VCaP (cell line): ENCODE data around the gene C14orf93.
"Not testable (repeated sequence)": the region's sequence is repeated elsewhere in the genome, so short reads cannot be mapped to it uniquely, and the experiment has no call there.

Experiments used
- H3K27ac ChIP-seq: fragments of 450-650 bp; 2 replicates; pipeline ENCODE4 v1.5.1; 2017
- CTCF ChIP-seq: fragments of 450-650 bp; conservative IDR thresholded peaks from 2 replicates; pipeline ENCODE4 v1.5.1; 2017; ENCODE audit warnings: mild to moderate bottlenecking, moderate library complexity

The C14orf93 gene

GRCh38 chr14:23013054-23013748 lies 3.3 kb upstream of the C14orf93 start:
- no peak overlapping the region for H3K27ac ChIP-seq
- TF ChIP-seq CTCF: no peak

- H3K27ac ChIP-seq: peak overlapping the region; percentile 96
- no peak for TF ChIP-seq CTCF
Observed at GRCh38 chr14:23009483-23009938, 432 bp downstream of the C14orf93 start.

- TF ChIP-seq CTCF: no peak
- peak overlapping the region; percentile 96 for H3K27ac ChIP-seq
Observed at GRCh38 chr14:23008831-23009230, 1.1 kb downstream of the C14orf93 start.

GRCh38 chr14:23006544-23007419 lies 3.2 kb downstream of the C14orf93 start:
- peak overlapping the region; percentile 96 for H3K27ac ChIP-seq
- peak; percentile 25 for TF ChIP-seq CTCF

GRCh38 chr14:23006188-23006534 lies 3.8 kb downstream of the C14orf93 start:
- H3K27ac ChIP-seq: peak overlapping the region; percentile 96

GRCh38 chr14:23005451-23006187 lies 4.3 kb downstream of the C14orf93 start:
- no peak for TF ChIP-seq CTCF
- peak overlapping the region; percentile 96 for H3K27ac ChIP-seq

More at GRCh38 chr14:23006188-23006534, 3.8 kb downstream of the C14orf93 start:
- TF ChIP-seq CTCF: no peak

GRCh38 chr14:23004274-23004673 lies 5.7 kb downstream of the C14orf93 start:
- H3K27ac ChIP-seq: not testable (repeated sequence)
